Psoas muscle (tissue), 8 donors: ENCODE data around the gene PWWP2B. TPM values are rescaled to one million over a fixed set of nuclear protein-coding genes. Genes with fewer than 3 reads are reported as not detected.
A peak's percentile ranks its signal among the peaks of the same experiment; 100 is the strongest.

ENCODE experiments used
- ATAC-seq, 4 donors: fragments of 200-7000 bp; cut with Tn5 transposase; one replicate each; pipeline ENCODE4 v1.9.1; 2020; ENCODE audit warnings: moderate library complexity in 3 of 4, mild to moderate bottlenecking in 2 of 4
- DNase-seq, 2 donors: peaks; one replicate each; pipeline ENCODE4 v3.0.0-alpha.2; 2020
- H3K27ac ChIP-seq: fragments of 200-600 bp; one replicate; pipeline ENCODE4 v1.8.0; 2022
- H3K27me3 ChIP-seq, 3 donors: fragments of 200-600 bp in 1 of 3; one replicate each; pipeline versions ENCODE4 v1.6.1 to v1.8.0; 2013 to 2022; ENCODE audit warnings: low read length in 2 of 3, mild to moderate bottlenecking in 2 of 3, moderate library complexity in 1 of 3; ENCODE audit not compliant: insufficient read depth in 3 of 3
- H3K36me3 ChIP-seq, 2 donors: fragments of 200-600 bp in 1 of 2; one replicate each; pipeline versions ENCODE4 v1.6.1 to v1.8.0; 2013 to 2022; ENCODE audit warnings: low read depth in 1 of 2, mild to moderate bottlenecking in 1 of 2, moderate library complexity in 1 of 2; ENCODE audit not compliant: insufficient read depth in 1 of 2
- H3K4me1 ChIP-seq: fragments of 200-600 bp; one replicate; pipeline ENCODE4 v1.8.0; 2022
- H3K4me3 ChIP-seq: fragments of 200-600 bp; one replicate; pipeline ENCODE4 v1.8.0; 2022; ENCODE audit warnings: mild to moderate bottlenecking
- H3K9me3 ChIP-seq: fragments of 200-600 bp; one replicate; pipeline ENCODE4 v1.8.0; 2022
- CTCF ChIP-seq: fragments of 200-600 bp; IDR thresholded peaks from one replicate; pipeline ENCODE4 v1.8.0; 2022; ENCODE audit warnings: antibody characterized with exemption
- WGBS, 3 donors: extraction: QIAGEN DNeasy Blood & Tissue Kit; methylation state at CpG; one replicate each; pipeline versions ENCODE4 v1.1.6 to v1.1.7; 2013; 5-methylcytosine and 5-hydroxymethylcytosine counted together
- intact Hi-C, 2 donors: fragments of 100-400 bp; cut with DNase I; formaldehyde crosslinking; loops; one replicate each; pipeline versions ENCODE4 v1.11.0 to v1.14.2; 2022
- polyA plus RNA-seq, 3 donors: library from polyadenylated mRNA; stranded (reverse); fragments of 200-250 nt; gene quantifications; one replicate each; pipeline ENCODE4 v1.2.3, GENCODE V29; 2013
- total RNA-seq, 4 donors: library from RNA; stranded (reverse); fragmentation: NEBNext Ultra II Directional in 2 of 4; extraction: Animal tissue kit (Norgen Biotek cat#: 25700) in 2 of 4; gene quantifications; one replicate each; pipeline versions ENCODE4 v1.2.1 to v1.2.4, GENCODE V29; 2021 to 2023
- donor health status: healthy with polysubstance abuse.
- donor health status: DM: no; HTN: no; CAD: no; lungs with moderate emphysema.
- donor health status: Bipolar disorder and iron deficiency.
- donor health status: healthy.
- donor health status: DM: yes; HTN: yes; CAD: no.
- donor health status: DM: no; HTN: no; CAD: no.
- donor health status: DM: no; HTN: no; CAD: no.
- donor health status: DM: yes; HTN: yes; CAD: no.

Gene PWWP2B
- total and polyA plus RNA-seq, 7 donors, result 14.5 to 35.2 (median 22.2) TPM

- ATAC-seq (peak; percentile 78 to 84 (median 80)), DNase-seq (peak; percentile 82 to 91)
- peak overlapping the region; percentile 7 for H3K27ac ChIP-seq
- H3K27me3 ChIP-seq, result peaks cover 0 to under 1% (median 0%) of the 10 kb centered on the region in 3 donors
- no peaks in the 10 kb centered on the region for H3K36me3 ChIP-seq
- peak; percentile 97 for TF ChIP-seq CTCF
- H3K4me1 ChIP-seq, result peaks cover 9% of the 10 kb centered on the region
- no peaks in the 10 kb centered on the region for H3K9me3 ChIP-seq
- intact Hi-C loops, result loop anchor here (1.0 to 5.0 kb wide), 3 partner anchors 65 to 231 kb away; no protein-coding TSS in a partner anchor
- 5 to 8% (median 6%) methylated on average over 34 to 45 of the region's 45 CpGs for WGBS, 3 donors
- peak overlapping the region; percentile 2 for H3K4me3 ChIP-seq
Measured at GRCh38 chr10:132452651-132453469, 55.9 kb downstream of the PWWP2B start.

GRCh38 chr10:132453470-132453861 lies 56.5 kb downstream of the PWWP2B start:
- 52 to 59% (median 58%) methylated on average over 15 of the region's 15 CpGs for WGBS, 3 donors

GRCh38 chr10:132454296-132455198 lies 57.5 kb downstream of the PWWP2B start:
- H3K4me1 ChIP-seq, result peaks cover 5% of the 10 kb centered on the region
- DNase-seq (no peak), ATAC-seq (no peak)
- H3K4me3 ChIP-seq, result no peak overlapping the region
- intact Hi-C loops, result loop anchor here (5.0 kb wide), 2 partner anchors 123 to 232 kb away; no protein-coding TSS in a partner anchor
- no peaks in the 10 kb centered on the region for H3K9me3 ChIP-seq
- H3K36me3 ChIP-seq, result no peaks in the 10 kb centered on the region
- WGBS, 3 donors, result 90 to 93% (median 91%) methylated on average over 30 of the region's 30 CpGs
- no peak for TF ChIP-seq CTCF
- H3K27ac ChIP-seq, result no peak overlapping the region
- peaks cover 0 to 4% (median 0%) of the 10 kb centered on the region in 3 donors for H3K27me3 ChIP-seq

More at GRCh38 chr10:132453470-132453861, 56.5 kb downstream of the PWWP2B start:
- DNase-seq (no peak), ATAC-seq (peak in 2 of 4 donors; percentile 3 to 7)
- peak overlapping the region; percentile 2 for H3K4me3 ChIP-seq
- peaks cover 7% of the 10 kb centered on the region for H3K4me1 ChIP-seq
- no peak overlapping the region for H3K27ac ChIP-seq
- TF ChIP-seq CTCF, result no peak
- peaks cover 0 to 4% (median 0%) of the 10 kb centered on the region in 3 donors for H3K27me3 ChIP-seq
- H3K9me3 ChIP-seq, result no peaks in the 10 kb centered on the region
- no peaks in the 10 kb centered on the region for H3K36me3 ChIP-seq
- intact Hi-C loops, result loop anchor here (1.0 to 5.0 kb wide), 3 partner anchors 65 to 231 kb away; no protein-coding TSS in a partner anchor

- H3K36me3 ChIP-seq, result no peaks in the 10 kb centered on the region
- H3K4me1 ChIP-seq, result peaks cover 5% of the 10 kb centered on the region
- no peak for DNase-seq
- H3K9me3 ChIP-seq, result no peaks in the 10 kb centered on the region
- intact Hi-C loops, result loop anchor here in 1 of 2 donors (5.0 kb wide), 1 partner anchor 122 kb away; no protein-coding TSS in a partner anchor
- WGBS, 3 donors, result 72 to 77% (median 72%) methylated on average over 16 to 19 of the region's 19 CpGs
- no peak for ATAC-seq
- no peak overlapping the region for H3K27ac ChIP-seq
- peaks cover 0 to 4% (median 0%) of the 10 kb centered on the region in 3 donors for H3K27me3 ChIP-seq
- H3K4me3 ChIP-seq, result no peak overlapping the region
- no peak for TF ChIP-seq CTCF
Measured at GRCh38 chr10:132455441-132455971, 58.5 kb downstream of the PWWP2B start.
